SJSA1 (cell line): Measurements from ENCODE around the gene RASA3. TPM values are rescaled to one million over a fixed set of nuclear protein-coding genes. Genes with fewer than 3 reads are reported as not detected.
"Not testable (repeated sequence)": the region's sequence is repeated elsewhere in the genome, so short reads cannot be mapped to it uniquely, and the experiment has no call there.

Source experiments
- DNase-seq, 2 experiments: peaks; one replicate each; pipeline ENCODE4 v3.0.0-alpha.2; 2015 to 2020; ENCODE audit warnings: low spot score in 2 of 2, low read depth in 1 of 2
- H3K27ac ChIP-seq: fragments of 250-450 bp; sonication (Bioruptor Pico); 2 replicates; pipeline ENCODE4 v1.5.1; 2020; ENCODE audit warnings: mild to moderate bottlenecking, moderate library complexity
- H3K27me3 ChIP-seq: fragments of 250-450 bp; sonication (Bioruptor Pico); replicated peaks from 2 replicates; pipeline ENCODE4 v1.5.1; 2020; ENCODE audit warnings: mild to moderate bottlenecking, moderate library complexity
- H3K36me3 ChIP-seq: fragments of 250-450 bp; sonication (Bioruptor Pico); 2 replicates; pipeline ENCODE4 v1.5.1; 2020; ENCODE audit warnings: mild to moderate bottlenecking
- H3K4me1 ChIP-seq: fragments of 250-450 bp; sonication (Bioruptor Pico); replicated peaks from 2 replicates; pipeline ENCODE4 v1.6.1; 2021; ENCODE audit warnings: mild to moderate bottlenecking
- H3K4me3 ChIP-seq: fragments of 250-450 bp; sonication (Bioruptor Pico); 2 replicates; pipeline ENCODE4 v1.5.1; 2020; ENCODE audit warnings: mild to moderate bottlenecking
- H3K9me3 ChIP-seq: fragments of 250-450 bp; sonication (Bioruptor Pico); replicated peaks from 2 replicates; pipeline ENCODE4 v1.5.1; 2020; ENCODE audit warnings: mild to moderate bottlenecking
- total RNA-seq: library from RNA; depleted of rRNA; stranded (reverse); fragments of >200 nt; shearing (Covaris generic); gene quantifications from 2 replicates; pipeline ENCODE4 v1.2.3, GENCODE V29; 2014

The RASA3 gene
- total RNA-seq, 1 experiment from 2014 or later: 19.8 TPM

GRCh38 chr13:114114006-114114640 lies 18.3 kb downstream of the RASA3 start:
- Histone ChIP-seq H3K4me3 (no peak overlapping the region), H3K27me3 (no peaks in the 10 kb centered on the region), H3K9me3 (no peaks in the 10 kb centered on the region), H3K36me3 (peaks cover 14% of the 10 kb centered on the region), H3K4me1 (peaks cover 41% of the 10 kb centered on the region), H3K27ac (no peak overlapping the region)
- no peak for DNase-seq

GRCh38 chr13:114113395-114113794 lies 19.0 kb downstream of the RASA3 start:
- not testable (repeated sequence) for H3K4me3 ChIP-seq, DNase-seq, H3K27me3 ChIP-seq, H3K9me3 ChIP-seq, H3K27ac ChIP-seq
- peaks cover 21% of the 10 kb centered on the region for H3K36me3 ChIP-seq
- peaks cover 37% of the 10 kb centered on the region for H3K4me1 ChIP-seq

- Histone ChIP-seq H3K4me1 (peaks cover 34% of the 10 kb centered on the region), H3K4me3 (no peak overlapping the region), H3K9me3 (no peaks in the 10 kb centered on the region), H3K27ac (no peak overlapping the region), H3K36me3 (peaks cover 21% of the 10 kb centered on the region), H3K27me3 (no peaks in the 10 kb centered on the region)
- no peak for DNase-seq
These were observed 19.5 kb downstream of the RASA3 start for GRCh38 chr13:114112826-114113322.

GRCh38 chr13:114112231-114112825 lies 20.1 kb downstream of the RASA3 start:
- no peaks in the 10 kb centered on the region for H3K9me3 ChIP-seq
- H3K27me3 ChIP-seq: no peaks in the 10 kb centered on the region
- H3K27ac ChIP-seq: no peak overlapping the region
- H3K36me3 ChIP-seq: peaks cover 22% of the 10 kb centered on the region
- DNase-seq: no peak
- no peak overlapping the region for H3K4me3 ChIP-seq
- peaks cover 38% of the 10 kb centered on the region for H3K4me1 ChIP-seq

- DNase-seq: no peak
- no peaks in the 10 kb centered on the region for H3K9me3 ChIP-seq
- H3K27ac ChIP-seq: peak overlapping the region; percentile 55; the same call in 1 of the 2 replicates
- no peaks in the 10 kb centered on the region for H3K27me3 ChIP-seq
- peaks cover 41% of the 10 kb centered on the region for H3K4me1 ChIP-seq
- peaks cover 24% of the 10 kb centered on the region for H3K36me3 ChIP-seq
- H3K4me3 ChIP-seq: no peak overlapping the region
These were observed 20.8 kb downstream of the RASA3 start for GRCh38 chr13:114111577-114111976.

- H3K27me3 ChIP-seq, H3K4me3 ChIP-seq, DNase-seq, H3K9me3 ChIP-seq, H3K27ac ChIP-seq: not testable (repeated sequence)
- Histone ChIP-seq H3K4me1 (peaks cover 37% of the 10 kb centered on the region), H3K36me3 (peaks cover 22% of the 10 kb centered on the region)
These were observed 21.6 kb downstream of the RASA3 start for GRCh38 chr13:114110830-114111189.

GRCh38 chr13:114110091-114110829 lies 22.2 kb downstream of the RASA3 start:
- H3K9me3 ChIP-seq: no peaks in the 10 kb centered on the region
- DNase-seq: no peak
- H3K36me3 ChIP-seq: peaks cover 19% of the 10 kb centered on the region
- no peaks in the 10 kb centered on the region for H3K27me3 ChIP-seq
- H3K27ac ChIP-seq: no peak overlapping the region
- H3K4me3 ChIP-seq: no peak overlapping the region
- H3K4me1 ChIP-seq: peaks cover 31% of the 10 kb centered on the region

- no peaks in the 10 kb centered on the region for H3K9me3 ChIP-seq
- no peak overlapping the region for H3K27ac ChIP-seq
- DNase-seq: no peak
- no peak overlapping the region for H3K4me3 ChIP-seq
- H3K27me3 ChIP-seq: no peaks in the 10 kb centered on the region
- H3K36me3 ChIP-seq: peaks cover 19% of the 10 kb centered on the region
- H3K4me1 ChIP-seq: peaks cover 25% of the 10 kb centered on the region
These were observed 22.8 kb downstream of the RASA3 start for GRCh38 chr13:114109641-114110041.

GRCh38 chr13:114108894-114109293 lies 23.5 kb downstream of the RASA3 start:
- H3K4me3 ChIP-seq: no peak overlapping the region
- H3K27ac ChIP-seq: no peak overlapping the region
- peaks cover 19% of the 10 kb centered on the region for H3K4me1 ChIP-seq
- H3K36me3 ChIP-seq: peaks cover 19% of the 10 kb centered on the region
- H3K27me3 ChIP-seq: no peaks in the 10 kb centered on the region
- no peak for DNase-seq
- no peaks in the 10 kb centered on the region for H3K9me3 ChIP-seq

GRCh38 chr13:114108141-114108761 lies 24.2 kb downstream of the RASA3 start:
- Histone ChIP-seq H3K4me1 (peaks cover 19% of the 10 kb centered on the region), H3K4me3 (no peak overlapping the region), H3K27ac (no peak overlapping the region), H3K36me3 (peaks cover 19% of the 10 kb centered on the region), H3K27me3 (no peaks in the 10 kb centered on the region), H3K9me3 (no peaks in the 10 kb centered on the region)
- no peak for DNase-seq

- Histone ChIP-seq H3K36me3 (peaks cover 14% of the 10 kb centered on the region), H3K4me3 (no peak overlapping the region), H3K27ac (no peak overlapping the region), H3K4me1 (peaks cover 19% of the 10 kb centered on the region), H3K27me3 (no peaks in the 10 kb centered on the region), H3K9me3 (no peaks in the 10 kb centered on the region)
- no peak for DNase-seq
These were observed 24.7 kb downstream of the RASA3 start for GRCh38 chr13:114107686-114108081.

GRCh38 chr13:114106991-114107685 lies 25.3 kb downstream of the RASA3 start:
- no peak for DNase-seq
- Histone ChIP-seq H3K9me3 (no peaks in the 10 kb centered on the region), H3K4me3 (no peak overlapping the region), H3K36me3 (peaks cover 14% of the 10 kb centered on the region), H3K4me1 (peaks cover 18% of the 10 kb centered on the region), H3K27me3 (no peaks in the 10 kb centered on the region), H3K27ac (no peak overlapping the region)

GRCh38 chr13:114106526-114106925 lies 25.9 kb downstream of the RASA3 start:
- H3K9me3 ChIP-seq: no peaks in the 10 kb centered on the region
- peaks cover 10% of the 10 kb centered on the region for H3K36me3 ChIP-seq
- no peak overlapping the region for H3K27ac ChIP-seq
- H3K4me3 ChIP-seq: no peak overlapping the region
- H3K27me3 ChIP-seq: no peaks in the 10 kb centered on the region
- peaks cover 12% of the 10 kb centered on the region for H3K4me1 ChIP-seq
- DNase-seq: no peak
